ENCODE measurements around the gene LGMN.

Gene LGMN

DNA sequence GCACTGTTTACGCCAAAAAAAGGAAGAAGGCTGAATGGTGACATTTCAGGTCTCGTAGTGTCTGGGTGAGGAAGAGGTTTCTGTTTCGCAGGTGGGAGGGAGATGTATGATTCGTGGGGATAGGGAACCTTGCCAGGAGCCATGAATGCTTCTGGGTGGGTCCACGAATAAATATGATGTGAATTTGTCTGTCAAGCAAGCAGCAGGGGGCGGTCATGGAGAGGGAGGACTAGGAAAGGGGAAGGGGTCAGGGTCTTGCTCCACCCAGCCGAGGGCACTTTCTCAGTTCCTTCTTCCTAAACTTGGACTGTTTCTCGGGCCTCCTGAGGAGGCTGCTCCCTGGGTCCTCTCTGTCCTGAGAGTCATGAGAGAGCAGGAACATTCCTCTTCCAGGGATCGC lies 72.5 kb downstream of the LGMN start:
- DNase-seq (ENCODE audit: low spot score) = no peak

DNA sequence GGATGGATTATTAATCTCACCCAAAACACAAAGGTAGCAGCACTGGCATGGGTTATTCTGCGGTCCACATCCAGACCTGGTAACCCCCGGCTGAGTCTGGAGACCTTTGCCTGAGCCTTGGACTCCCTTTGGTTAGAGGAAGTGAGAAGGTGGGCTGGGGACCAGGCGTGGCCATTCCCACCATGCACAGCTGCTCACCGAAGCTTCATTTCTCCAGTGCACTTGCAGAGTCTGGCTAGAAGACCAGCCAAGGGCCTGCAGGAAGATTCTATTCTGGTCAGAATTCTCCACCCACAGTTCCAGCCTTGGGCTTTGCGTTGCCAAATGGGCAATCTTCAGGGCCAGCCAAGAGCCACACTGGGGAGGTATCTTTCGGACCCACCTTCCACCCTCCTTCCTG lies 73.0 kb downstream of the LGMN start:
- DNase-seq (ENCODE audit: low spot score) = no peak

DNA sequence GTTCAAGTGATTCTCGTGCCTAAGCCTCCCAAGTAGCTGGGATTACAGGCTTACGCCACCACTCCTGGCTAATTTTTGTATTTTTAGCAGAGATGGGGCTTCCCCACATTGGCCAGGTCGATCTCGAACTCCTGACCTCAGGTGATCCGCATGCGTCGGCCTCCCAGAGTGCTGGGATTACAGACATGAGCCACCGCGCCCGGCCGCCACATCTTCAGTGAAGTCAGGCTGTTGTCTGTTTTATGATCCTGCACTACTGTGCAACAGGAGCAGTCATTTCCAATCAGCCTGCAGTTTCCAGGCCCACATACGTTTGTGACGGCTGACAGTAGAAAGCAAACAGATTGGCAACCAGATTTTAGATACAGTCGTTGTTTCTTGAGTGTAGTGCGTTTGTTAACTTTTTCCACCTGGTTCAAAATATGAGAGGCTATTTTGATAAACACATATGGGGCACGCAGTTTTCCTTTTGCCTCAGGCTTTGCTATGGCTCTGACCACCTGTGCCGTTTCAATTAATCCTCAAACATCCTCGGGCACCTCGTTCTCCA lies 74.8 kb downstream of the LGMN start:
- DNase-seq (ENCODE audit: low spot score) = no peak

DNA sequence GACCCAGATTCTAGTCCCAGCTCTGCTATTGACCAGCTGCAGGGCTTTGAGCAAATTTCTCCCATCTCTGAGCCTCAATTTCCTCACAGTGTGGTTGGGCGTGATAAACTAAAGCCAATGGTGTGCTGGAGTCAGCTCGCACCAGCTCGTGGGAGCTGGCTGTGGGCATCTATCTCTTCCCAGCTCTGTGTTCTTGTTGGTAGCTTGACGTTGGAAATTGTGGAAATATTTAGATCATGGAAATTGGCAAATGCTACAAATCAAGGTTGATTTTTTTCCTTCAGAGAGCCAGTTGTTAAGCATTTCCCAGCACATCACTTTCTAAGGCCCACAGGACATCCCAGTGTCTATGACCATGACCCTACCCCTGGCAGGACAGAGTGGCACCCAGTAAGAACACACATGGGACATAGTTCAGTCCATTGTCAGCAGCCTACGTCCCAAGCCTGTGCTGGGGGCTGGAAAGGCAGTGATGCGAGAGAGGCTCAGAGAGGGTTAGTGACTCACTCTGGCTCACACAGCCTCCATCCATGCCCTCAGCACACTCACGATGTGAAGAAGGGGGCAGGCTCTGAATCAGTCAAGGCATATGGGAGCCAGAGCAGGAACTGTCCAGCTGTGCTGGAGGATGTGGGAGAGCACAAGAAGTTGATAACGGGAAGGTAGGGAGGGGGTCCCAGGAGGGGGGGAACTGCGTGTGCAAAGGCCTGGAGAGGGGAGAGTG lies 77.6 kb downstream of the LGMN start:
- DNase-seq (ENCODE audit: low spot score) = no peak

DNA sequence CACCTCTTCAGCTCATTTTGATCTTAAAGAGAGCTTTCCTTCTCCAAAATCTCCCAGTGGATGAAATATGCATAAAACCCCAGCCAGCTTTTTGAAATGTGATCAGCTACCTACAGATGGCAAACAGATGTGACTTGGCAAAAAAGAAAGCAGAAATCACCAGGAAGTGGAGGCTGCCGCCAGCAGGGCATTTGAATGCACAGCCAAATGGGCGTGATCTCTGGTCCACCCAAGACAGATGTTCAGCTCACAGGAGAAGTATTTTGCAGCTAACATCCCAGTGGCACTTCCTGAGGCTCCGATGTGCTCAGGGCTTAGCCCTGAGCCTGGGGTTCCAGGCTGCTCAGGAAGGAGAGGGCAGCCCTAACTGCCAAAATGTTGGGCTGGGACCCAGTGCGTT lies 78.3 kb downstream of the LGMN start:
- DNase-seq (ENCODE audit: low spot score) = peak; percentile 48

DNA sequence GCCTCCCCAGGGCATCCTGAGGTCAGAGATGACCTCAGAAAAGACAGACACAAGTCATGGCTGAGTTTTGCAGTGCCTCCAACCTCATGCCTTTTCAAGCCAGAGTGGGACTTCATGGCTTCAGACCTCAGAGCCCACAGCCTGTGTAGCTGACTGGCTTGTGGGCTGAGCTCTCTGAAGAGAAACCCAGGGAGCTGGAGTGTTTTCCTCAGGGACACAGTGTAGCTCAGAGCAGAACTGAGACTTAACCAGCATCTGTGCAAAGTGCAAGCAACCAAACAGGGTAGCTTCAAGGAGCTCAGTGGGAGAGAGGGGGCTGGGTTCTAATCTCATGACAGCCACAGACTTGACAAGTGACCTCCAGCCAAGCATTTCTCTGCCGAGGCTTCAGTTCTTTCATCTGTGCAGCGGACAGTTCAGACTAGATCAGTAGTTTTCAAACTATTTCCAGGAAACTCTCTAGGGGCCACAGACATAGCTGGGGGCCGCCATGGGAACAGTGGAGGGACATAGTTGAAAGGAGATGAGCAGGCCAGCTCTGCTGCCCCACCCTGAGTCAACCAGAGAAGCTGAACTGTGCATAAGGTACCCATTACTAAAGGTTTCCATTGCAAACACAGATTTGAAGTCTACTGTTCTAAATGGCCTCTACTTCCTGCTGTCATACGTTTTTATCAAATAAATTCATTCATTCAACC lies 80.0 kb downstream of the LGMN start:
- DNase-seq (ENCODE audit: low spot score) = no peak

DNA sequence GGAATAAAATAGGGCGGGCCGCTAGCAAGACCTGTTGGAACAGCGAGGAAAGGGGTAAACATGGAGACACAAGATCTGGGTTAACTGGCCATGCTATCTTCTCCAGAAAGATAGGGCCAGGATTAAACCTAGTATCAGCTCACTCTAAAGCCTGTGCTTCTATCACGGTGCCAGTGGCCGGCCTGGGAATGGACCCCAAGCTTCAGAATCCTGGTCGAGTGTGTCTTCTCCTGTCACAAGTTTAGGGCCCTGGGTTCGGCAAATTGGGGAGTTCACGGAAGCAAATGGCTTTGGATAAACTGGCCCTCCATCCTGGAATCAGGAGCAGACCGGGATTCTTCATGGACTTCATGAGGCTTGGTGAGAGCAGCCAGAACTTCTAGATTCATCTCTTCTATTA lies 82.2 kb downstream of the LGMN start:
- no peak for DNase-seq (ENCODE audit: low spot score)

DNA sequence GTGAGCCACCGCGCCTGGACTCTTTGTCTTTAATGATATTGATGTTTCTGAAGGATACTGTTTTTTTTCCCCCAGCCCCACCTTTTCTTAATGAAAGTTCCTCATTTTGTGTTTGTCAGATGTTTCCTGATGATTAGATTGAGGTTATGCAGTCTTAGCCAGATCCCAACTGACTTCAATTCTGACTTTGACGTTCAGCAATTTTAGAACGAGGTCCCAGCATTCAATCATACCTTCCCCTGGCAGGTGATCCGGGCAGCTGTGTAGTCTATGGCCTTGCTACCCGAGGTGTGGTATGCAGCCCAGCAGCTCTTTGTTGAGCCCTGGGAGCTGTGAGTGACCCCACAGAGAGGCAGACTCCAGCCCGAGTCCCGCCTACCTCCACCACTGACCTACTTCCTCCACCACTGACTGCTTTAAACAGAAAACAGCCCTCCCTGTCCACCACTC lies 82.7 kb downstream of the LGMN start:
- DNase-seq (ENCODE audit: low spot score) = no peak

DNA sequence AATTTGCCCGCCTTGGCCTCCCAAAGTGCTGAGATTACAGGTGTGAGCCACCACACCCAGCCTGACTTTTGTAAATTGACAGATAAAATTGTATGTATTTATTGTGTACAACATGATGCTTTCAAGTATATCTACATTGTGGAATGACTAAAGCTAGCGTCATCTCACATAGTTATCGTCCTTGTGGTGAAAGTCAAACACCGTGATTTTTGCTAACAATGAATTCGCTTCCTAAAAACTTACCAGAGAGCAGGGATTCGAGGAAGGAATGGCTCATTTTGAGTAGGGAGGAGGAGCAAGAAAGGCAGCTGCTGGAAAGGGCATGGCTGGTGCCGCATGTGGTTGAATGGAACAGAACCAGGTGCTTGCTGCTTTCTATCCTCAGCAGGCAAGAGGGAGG lies 85.4 kb downstream of the LGMN start:
- no peak for DNase-seq (ENCODE audit: low spot score)

DNA sequence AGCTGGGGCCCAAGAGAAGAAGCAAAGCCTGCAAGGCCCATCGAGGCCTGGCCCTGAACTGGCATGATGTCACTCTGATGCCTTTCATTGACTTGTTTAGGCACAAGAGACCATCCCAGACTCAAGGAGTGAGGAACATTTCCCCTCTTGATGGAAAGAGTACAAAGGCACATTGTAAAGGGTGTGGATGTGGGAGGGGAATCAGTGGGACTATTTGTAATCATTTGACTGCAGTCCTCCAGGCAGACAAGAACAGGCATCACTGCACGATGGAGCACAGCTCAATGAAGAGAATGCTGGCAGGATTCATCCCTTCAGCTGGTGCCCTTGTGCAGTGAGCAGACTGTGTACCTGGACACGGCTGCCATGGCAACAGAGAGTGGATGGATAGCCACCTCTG lies 87.9 kb downstream of the LGMN start:
- DNase-seq (ENCODE audit: low spot score) = no peak

DNA sequence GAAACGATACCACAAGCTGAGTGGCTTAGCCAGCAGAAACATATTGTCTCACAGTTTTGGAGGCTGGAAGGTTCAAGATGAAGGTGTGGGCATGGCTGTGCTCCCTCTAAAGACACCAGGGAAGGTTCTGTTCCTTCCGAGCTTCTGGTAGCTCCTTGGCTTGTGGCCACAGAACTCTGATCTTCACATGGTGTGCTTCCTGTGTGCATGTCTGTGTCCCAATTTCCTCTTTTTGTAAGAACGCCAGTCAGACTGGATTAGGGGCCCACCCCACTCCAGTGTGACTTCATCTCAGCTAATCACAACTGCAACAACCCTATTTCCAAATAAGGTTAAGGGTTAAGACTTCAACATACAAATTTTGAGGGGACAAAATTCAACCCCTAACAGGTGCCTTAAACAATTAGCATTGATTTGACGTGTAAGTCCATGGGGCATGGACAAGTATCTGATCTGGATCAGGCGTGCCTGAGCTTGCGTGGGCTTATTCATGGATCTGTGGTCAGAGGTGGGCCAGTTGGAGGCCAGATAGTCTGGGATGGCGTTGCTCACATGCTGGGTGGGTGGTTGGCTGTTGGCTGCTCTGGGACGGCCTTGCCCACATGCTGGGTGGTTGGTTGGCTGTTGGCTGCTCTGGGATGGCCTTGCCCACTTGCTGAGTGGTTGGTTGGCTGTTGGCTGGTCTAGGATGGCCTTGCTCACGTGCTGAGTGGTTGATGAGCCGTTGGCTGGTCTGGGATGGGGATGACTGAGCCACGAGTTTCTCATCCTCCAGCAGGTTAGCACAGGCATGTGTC lies 88.5 kb downstream of the LGMN start:
- no peak for DNase-seq (ENCODE audit: low spot score)

DNA sequence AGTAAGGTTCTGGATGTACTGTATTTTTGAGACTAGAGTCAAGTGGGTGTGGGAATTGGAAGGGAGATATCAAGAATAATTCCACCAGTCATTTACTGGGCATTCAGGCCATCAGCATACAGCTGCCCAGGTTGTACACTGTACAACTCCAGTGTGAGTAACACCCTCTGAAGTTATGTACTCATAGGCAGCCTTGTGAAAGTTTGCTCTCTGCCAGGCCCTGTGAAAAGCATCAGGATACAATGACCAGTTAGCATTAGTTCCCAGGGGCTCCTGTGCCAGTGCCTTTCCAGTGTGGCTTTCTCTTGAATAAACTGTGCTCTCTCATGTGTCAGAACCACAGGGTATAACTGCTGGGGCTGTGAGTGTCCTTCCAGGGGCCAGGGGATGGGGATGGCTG lies 89.7 kb downstream of the LGMN start:
- DNase-seq (ENCODE audit: low spot score) = no peak

DNA sequence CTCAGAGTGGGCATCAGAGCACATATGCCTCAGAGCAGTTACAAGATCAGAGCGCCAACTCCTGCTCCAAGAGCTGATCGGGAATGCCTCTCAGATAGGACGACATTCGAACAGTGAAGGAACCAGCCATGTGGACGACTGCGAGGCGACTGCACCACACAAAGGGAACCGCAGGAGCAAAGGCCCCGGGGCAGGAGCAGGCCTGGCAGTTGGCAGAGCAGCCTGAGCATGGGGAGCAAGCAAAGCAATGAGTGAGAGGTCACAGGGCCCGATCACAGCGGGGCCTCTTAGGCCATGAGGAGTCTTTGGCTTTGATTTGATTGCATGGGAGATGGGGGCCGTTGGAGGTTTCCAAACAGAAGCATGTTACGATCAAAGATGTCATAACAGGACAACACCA lies 90.3 kb downstream of the LGMN start:
- no peak for DNase-seq (ENCODE audit: low spot score)

DNA sequence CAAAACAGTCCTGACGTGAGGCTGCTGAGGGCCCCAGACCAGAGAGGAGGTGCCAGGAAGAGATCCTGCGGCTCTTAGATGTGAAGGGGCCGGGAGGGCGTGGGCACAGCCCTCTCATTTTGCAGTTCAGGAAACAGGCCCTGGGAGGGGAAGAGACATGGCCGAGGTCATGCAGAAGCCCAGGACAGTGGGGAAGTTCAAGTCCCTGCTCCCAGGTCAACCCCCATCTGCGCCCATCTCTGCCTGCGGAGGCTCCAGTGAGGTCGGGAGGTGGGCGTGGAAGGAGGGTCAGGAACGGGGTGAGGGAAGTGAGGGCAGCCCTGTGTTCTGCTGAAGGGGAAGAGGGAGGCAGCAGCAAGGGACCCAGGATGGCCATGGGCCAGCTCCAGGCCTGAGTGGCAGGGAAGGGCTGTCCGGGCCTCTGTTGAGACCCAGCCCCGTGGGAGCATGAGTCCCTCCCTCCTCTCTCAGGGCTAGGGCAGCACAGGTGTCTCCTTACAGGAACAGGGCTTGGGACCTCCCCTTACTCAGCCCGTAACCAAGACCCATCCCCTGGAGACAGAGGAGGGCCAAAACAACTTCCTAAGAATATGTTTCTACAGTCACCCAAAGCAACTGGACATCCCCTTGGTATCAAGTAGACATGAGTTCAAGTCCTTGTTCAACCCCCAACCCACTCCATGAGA lies 90.8 kb downstream of the LGMN start:
- DNase-seq (ENCODE audit: low spot score) = no peak

DNA sequence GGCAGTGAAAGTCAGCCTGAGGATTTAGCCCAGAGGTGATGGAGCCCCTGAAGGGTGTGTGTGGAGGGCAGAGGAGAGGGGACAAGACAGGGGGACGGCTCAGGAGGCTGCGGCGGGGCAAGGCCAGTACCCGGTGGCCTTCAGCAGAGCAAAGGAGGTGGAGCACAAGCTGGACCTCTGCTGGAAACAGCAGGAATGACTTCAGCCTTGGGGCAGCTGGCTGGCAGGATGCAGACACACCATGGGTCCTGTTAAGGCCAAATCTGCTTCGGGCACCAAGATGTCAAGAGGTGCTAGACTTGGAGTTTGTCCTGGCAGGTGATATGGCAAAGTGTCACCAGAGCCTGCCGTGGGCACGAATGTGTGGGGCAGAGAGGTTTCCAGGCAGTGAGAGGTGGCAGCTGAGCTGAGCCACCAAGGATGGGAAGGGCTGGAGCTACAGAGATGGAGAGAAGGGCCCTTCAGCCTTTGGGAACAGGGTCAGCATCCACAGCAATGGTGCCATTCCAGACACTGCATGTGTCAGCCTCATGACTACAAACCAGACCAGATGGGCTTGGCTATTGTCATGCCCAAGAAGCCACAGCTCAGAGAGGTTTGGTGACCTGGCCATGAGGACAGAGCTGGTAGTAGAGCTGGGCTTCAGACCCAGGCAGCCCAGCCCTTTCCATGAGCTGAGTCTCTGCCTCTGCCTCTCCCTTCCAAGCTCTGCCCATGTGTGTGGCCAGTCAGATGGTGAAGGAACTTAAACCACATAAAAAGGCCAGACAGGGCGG lies 91.9 kb downstream of the LGMN start:
- DNase-seq (ENCODE audit: low spot score) = no peak

DNA sequence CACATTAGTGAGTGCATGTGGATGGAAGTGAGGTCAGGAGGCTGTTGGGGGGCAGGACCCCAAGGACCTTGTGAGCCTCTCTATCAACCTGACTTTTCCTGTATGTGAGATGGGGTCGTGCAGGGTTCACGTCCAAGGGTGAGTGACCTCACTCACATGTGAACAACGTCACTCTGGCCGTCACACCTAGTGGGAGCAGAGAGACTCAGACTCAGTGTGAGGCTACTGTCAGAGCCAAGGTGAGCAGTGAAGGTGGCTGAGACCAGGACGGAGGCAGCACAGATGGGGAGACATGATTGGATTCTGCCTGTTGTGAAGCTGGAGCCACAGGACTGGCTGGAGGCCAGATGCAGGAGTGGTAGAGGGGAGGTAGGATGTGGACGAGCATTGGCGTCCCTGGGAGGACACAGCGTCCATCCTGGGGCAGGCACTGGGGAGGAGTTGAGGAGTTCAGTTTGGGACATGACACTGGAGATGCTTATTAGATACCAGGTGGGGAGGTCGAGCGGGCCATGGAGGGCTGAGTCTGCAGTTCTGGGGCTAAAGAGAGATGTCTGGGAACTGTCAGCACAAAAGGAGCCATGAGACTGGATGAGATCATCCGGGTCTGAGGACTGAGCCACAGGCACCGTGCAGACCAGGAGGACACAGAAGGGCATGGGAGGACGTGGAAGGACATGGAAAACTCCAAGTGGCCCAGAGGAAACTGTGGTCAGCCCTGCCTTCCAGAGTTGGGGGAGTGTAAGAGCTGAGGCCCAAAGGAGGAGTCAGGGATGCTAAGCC lies 92.8 kb downstream of the LGMN start:
- no peak for DNase-seq (ENCODE audit: low spot score)

DNA sequence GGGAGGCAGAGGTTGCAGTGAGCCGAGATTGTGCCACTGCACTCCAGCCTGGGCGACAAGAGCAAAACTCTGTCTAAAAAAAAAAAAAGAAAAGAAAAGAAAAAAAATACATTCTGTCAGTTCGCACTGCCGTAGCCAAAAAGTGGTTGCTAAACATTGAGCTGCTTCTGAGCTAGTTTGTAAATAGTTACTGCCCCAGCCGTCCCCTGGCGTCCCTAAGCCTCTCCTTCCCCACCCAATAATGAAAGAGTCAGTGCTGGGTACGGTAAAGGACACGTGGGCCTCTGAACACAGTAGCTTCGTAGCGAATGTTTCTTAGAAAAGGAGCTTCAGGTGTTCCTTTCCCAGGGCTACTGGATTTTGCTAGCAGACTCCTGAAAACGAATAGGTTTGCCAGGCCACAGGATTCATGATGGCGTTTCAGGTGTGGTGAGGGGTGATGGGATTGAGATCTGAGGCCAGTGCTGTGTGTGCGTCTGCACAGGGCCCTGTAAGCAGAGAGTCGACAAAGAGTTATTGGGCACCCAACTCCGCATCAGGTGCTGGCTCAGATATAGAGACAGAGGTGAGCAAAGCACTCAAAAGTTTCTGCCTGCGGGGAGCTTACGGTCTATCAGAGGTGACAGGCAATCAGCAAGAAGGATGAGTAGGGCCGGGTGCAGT lies 94.1 kb downstream of the LGMN start:
- no peak for DNase-seq (ENCODE audit: low spot score)
